Neuronal stem cell (in vitro differentiated cells): Measurements from ENCODE around the gene ACAP2.

Experiments
- DNase-seq: peaks from one replicate; pipeline ENCODE4 v3.0.0-alpha.2; 2013; ENCODE audit warnings: low spot score
- H2AFZ ChIP-seq: one replicate; pipeline ENCODE4 v1.6.1; 2013; ENCODE audit warnings: mild to moderate bottlenecking, low read length, inconsistent platforms
- H2AK5ac ChIP-seq: 2 replicates; pipeline ENCODE4 v1.6.1; 2013; ENCODE audit warnings: low read depth, mild to moderate bottlenecking, inconsistent platforms, low read length, moderate library complexity, mixed read lengths
- H2BK120ac ChIP-seq: 2 replicates; pipeline ENCODE4 v1.6.1; 2013; ENCODE audit warnings: low read depth, mild to moderate bottlenecking, inconsistent platforms, low read length, moderate library complexity, mixed read lengths
- H2BK12ac ChIP-seq: one replicate; pipeline ENCODE4 v1.6.1; 2013; ENCODE audit warnings: low read length, inconsistent platforms
- H2BK15ac ChIP-seq: 2 replicates; pipeline ENCODE4 v1.6.1; 2013; ENCODE audit warnings: mild to moderate bottlenecking, low read length, inconsistent platforms, mixed read lengths
- H2BK5ac ChIP-seq: one replicate; pipeline ENCODE4 v1.6.1; 2013; ENCODE audit warnings: inconsistent platforms, mild to moderate bottlenecking, low read length, moderate library complexity
- H3K14ac ChIP-seq: one replicate; pipeline ENCODE4 v1.6.1; 2013; ENCODE audit warnings: low read length, inconsistent platforms
- H3K18ac ChIP-seq: 2 replicates; pipeline ENCODE4 v1.6.1; 2013; ENCODE audit warnings: low read length, inconsistent platforms
- H3K23ac ChIP-seq: 2 replicates; pipeline ENCODE4 v1.6.1; 2013; ENCODE audit warnings: low read depth, mild to moderate bottlenecking, mixed read lengths, low read length, inconsistent platforms; ENCODE audit not compliant: poor library complexity
- H3K27ac ChIP-seq: replicated peaks from 3 replicates; pipeline ENCODE4 v1.5.1; 2013; ENCODE audit warnings: low read length, inconsistent platforms
- H3K27me3 ChIP-seq, 3 experiments: 2 replicates each; pipeline ENCODE4 v1.6.1; 2013; ENCODE audit warnings: low read length in 3 of 3, mild to moderate bottlenecking in 2 of 3, inconsistent platforms in 1 of 3, low read depth in 1 of 3, mixed read lengths in 1 of 3, moderate library complexity in 1 of 3; ENCODE audit not compliant: control insufficient read depth in 3 of 3, insufficient read depth in 3 of 3
- H3K36me3 ChIP-seq, 2 donors: replicated peaks in 1 of 2; 2 replicates each; pipeline ENCODE4 v1.6.1; 2013; ENCODE audit warnings: low read length in 2 of 2; ENCODE audit not compliant: control insufficient read depth in 2 of 2, insufficient read depth in 2 of 2
- H3K4ac ChIP-seq: 2 replicates; pipeline ENCODE4 v1.6.1; 2013; ENCODE audit warnings: inconsistent platforms, mild to moderate bottlenecking, low read length, moderate library complexity
- H3K4me1 ChIP-seq, 2 donors: 1 replicate in 1 of 2; 2 replicates in 1 of 2; pipeline ENCODE4 v1.6.1; 2013; ENCODE audit warnings: low read length in 2 of 2, low read depth in 1 of 2; ENCODE audit not compliant: control insufficient read depth in 2 of 2, insufficient read depth in 1 of 2
- H3K4me2 ChIP-seq: one replicate; pipeline ENCODE4 v1.6.1; 2013; ENCODE audit warnings: mild to moderate bottlenecking, low read length, inconsistent platforms; ENCODE audit not compliant: insufficient read depth, poor library complexity, severe bottlenecking
- H3K4me3 ChIP-seq, 2 donors: 2 replicates each; pipeline ENCODE4 v1.5.1; 2013; ENCODE audit warnings: low read length in 2 of 2, mild to moderate bottlenecking in 2 of 2, inconsistent platforms in 1 of 2, moderate library complexity in 1 of 2
- H3K79me1 ChIP-seq: one replicate; pipeline ENCODE4 v1.6.1; 2013; ENCODE audit warnings: low read depth, mild to moderate bottlenecking, inconsistent platforms, low read length, moderate library complexity
- H3K9ac ChIP-seq: one replicate; pipeline ENCODE4 v1.6.1; 2013; ENCODE audit warnings: mild to moderate bottlenecking, low read depth, low read length, inconsistent platforms; ENCODE audit not compliant: poor library complexity
- H3K9me3 ChIP-seq, 2 donors: replicated peaks in 1 of 2; 2 replicates each; pipeline versions ENCODE3 to v1.6.1; 2013; ENCODE audit warnings: low read length in 2 of 2, mild to moderate bottlenecking in 2 of 2, inconsistent platforms in 1 of 2, low read depth in 1 of 2, mixed read lengths in 1 of 2, moderate library complexity in 1 of 2; ENCODE audit not compliant: control insufficient read depth in 2 of 2, insufficient read depth in 1 of 2
- H4K8ac ChIP-seq: one replicate; pipeline ENCODE4 v1.6.1; 2013; ENCODE audit warnings: low read depth, mild to moderate bottlenecking, inconsistent platforms, low read length, moderate library complexity
- H4K91ac ChIP-seq: one replicate; pipeline ENCODE4 v1.6.1; 2013; ENCODE audit warnings: low read length, low read depth, mild to moderate bottlenecking, inconsistent platforms; ENCODE audit not compliant: poor library complexity
- WGBS, 2 donors: extraction: QIAGEN DNeasy Blood & Tissue Kit; methylation state at CpG; one replicate each; pipeline ENCODE4 v1.1.7; 2013; ENCODE audit warnings: missing lambda C conversion rate in 2 of 2, mixed read lengths in 1 of 2; ENCODE audit not compliant: insufficient read length in 2 of 2, insufficient replicate concordance in 1 of 2; ENCODE audit errors: extremely low coverage in 2 of 2; 5-methylcytosine and 5-hydroxymethylcytosine counted together

The ACAP2 gene

DNA sequence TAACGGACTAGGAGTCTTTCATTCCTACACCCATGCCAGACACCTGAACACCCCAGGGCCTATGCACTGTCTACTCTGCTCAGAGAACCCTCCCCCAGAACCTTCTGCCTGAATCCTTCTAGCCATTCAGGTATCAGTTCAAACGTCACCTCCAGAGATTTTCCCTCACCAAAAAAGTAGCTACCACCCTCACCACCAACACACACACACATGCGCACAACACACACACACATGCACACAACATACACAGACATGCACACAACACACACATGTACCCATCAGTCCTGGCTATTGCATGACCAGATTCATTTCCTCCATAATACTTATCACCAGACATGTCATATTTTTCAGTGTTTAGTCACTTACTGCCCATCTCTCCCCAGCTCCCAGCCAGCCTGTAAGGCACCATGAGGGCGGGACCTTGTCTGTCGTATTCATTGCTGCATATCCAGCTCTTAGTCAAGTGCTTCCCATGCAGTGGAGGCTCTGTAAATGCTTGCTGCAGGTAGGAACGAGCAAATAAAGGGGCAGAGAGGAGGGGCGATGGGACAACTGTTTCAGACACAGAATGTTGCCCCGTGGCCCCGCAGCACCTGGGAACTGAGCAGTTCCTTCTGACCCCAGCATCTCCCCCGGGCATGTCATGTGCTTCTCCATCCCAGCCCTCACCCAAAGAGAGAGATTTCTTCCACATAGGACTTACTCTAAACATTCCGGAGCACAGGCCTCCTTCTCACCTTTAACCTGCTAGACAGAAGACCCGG is 201.0 kb downstream of the ACAP2 start:
- Histone ChIP-seq H2BK5ac (no peak overlapping the region), H3K9me3 (peaks cover 0 to 4% of the 10 kb centered on the region in 2 donors), H3K14ac (no peak overlapping the region), H3K4me2 (no peak overlapping the region), H3K27me3 (no peaks in the 10 kb centered on the region), H2AFZ (no peak overlapping the region), H3K4me3 (no peak overlapping the region), H3K18ac (no peak overlapping the region), H3K23ac (no peak overlapping the region), H4K8ac (no peak overlapping the region), H4K91ac (no peak overlapping the region), H3K27ac (no peak overlapping the region), H2BK15ac (no peak overlapping the region), H2BK12ac (peak overlapping the region; percentile 18), H3K4me1 (peaks cover 0 to 2% of the 10 kb centered on the region in 2 donors), H3K4ac (no peak overlapping the region), H3K36me3 (peaks cover 0 to 18% of the 10 kb centered on the region in 2 donors), H2AK5ac (no peak overlapping the region), H2BK120ac (no peak overlapping the region), H3K9ac (peak overlapping the region; percentile 31), H3K79me1 (peaks cover 5% of the 10 kb centered on the region)
- WGBS, 2 donors: no CpG with 5 or more reads among the region's 12 CpGs
- no peak for DNase-seq

DNA sequence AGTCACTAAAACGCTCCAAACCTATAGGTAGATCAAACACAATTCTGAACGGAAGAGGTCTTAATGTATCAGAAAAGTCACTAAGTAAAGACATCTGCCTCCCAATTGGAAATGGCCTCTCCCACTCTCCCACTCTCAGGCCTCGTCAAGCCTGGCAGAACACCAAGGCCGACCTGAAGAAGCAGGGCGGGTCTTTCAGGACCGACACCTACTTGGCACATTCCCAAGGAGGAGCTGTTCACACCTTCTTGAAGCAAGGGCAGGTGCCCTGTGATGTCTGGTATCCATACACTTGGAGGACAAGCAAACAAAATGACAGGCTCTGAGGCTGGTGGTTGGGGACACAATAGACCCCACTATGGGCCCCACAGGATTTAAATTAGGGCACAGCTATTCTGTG is 201.9 kb downstream of the ACAP2 start:
- no CpG with 5 or more reads among the region's 6 CpGs for WGBS, 2 donors
- DNase-seq: no peak

DNA sequence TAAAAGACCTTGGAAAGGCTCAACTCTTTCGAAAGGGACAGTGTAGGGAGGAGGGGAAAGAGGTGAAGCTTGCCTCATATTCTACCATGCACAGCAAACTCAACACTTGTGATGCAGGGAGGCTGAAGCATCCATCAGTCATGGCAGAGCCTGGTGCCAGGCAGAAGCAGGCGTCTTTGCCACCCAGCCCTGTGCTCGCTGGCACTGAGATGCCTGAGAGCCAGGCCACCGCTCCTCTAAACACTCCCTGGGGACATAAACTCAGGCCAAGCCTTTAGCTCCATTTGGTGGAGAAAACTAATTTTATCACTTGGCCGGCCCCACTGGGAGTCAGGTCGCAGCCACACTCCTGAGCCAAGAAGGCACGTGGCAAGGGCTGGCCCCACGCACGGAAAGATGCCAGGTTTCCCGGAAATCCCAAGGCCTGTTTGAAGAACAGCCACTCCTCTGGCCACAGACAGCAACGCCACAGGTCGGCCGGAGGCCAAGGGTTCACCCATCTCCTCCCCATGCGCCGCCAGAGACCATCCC is 202.6 kb downstream of the ACAP2 start:
- H3K27me3 ChIP-seq: no peaks in the 10 kb centered on the region
- no peak overlapping the region for H3K9ac ChIP-seq
- peaks cover 0 to 17% of the 10 kb centered on the region in 2 donors for H3K36me3 ChIP-seq
- no peak overlapping the region for H2BK15ac ChIP-seq
- H2AK5ac ChIP-seq: no peak overlapping the region
- H3K4ac ChIP-seq: no peak overlapping the region
- no peak overlapping the region for H3K27ac ChIP-seq
- peak overlapping the region; percentile 91 for H3K14ac ChIP-seq
- no peak for DNase-seq
- no peak overlapping the region for H2BK12ac ChIP-seq
- no peak overlapping the region for H2AFZ ChIP-seq
- no peak overlapping the region for H3K4me3 ChIP-seq
- peaks cover 5% of the 10 kb centered on the region for H3K79me1 ChIP-seq
- no peak overlapping the region for H3K4me2 ChIP-seq
- H3K23ac ChIP-seq: no peak overlapping the region
- H4K91ac ChIP-seq: no peak overlapping the region
- H3K4me1 ChIP-seq: peaks cover 0 to 2% of the 10 kb centered on the region in 2 donors
- H4K8ac ChIP-seq: no peak overlapping the region
- H2BK120ac ChIP-seq: no peak overlapping the region
- H3K18ac ChIP-seq: peak overlapping the region; percentile 68
- WGBS, 2 donors: no CpG with 5 or more reads among the region's 15 CpGs
- H2BK5ac ChIP-seq: no peak overlapping the region
- H3K9me3 ChIP-seq: peaks cover 0 to 19% of the 10 kb centered on the region in 2 donors

More for the DNA sequence above, 201.9 kb downstream of the ACAP2 start:
- Histone ChIP-seq H2BK120ac (no peak overlapping the region), H2AK5ac (no peak overlapping the region), H3K27me3 (no peaks in the 10 kb centered on the region), H2AFZ (no peak overlapping the region), H2BK12ac (no peak overlapping the region), H3K4me2 (no peak overlapping the region), H3K14ac (peak overlapping the region; percentile 65), H3K79me1 (peaks cover 5% of the 10 kb centered on the region), H3K36me3 (peaks cover 0 to 24% of the 10 kb centered on the region in 2 donors), H3K27ac (no peak overlapping the region), H4K8ac (no peak overlapping the region), H2BK15ac (no peak overlapping the region), H3K4me3 (no peak overlapping the region), H3K9ac (no peak overlapping the region), H3K18ac (no peak overlapping the region), H3K4me1 (peaks cover 0 to 2% of the 10 kb centered on the region in 2 donors), H3K9me3 (peaks cover 0 to 12% of the 10 kb centered on the region in 2 donors), H2BK5ac (no peak overlapping the region), H3K23ac (no peak overlapping the region), H4K91ac (no peak overlapping the region), H3K4ac (no peak overlapping the region)

DNA sequence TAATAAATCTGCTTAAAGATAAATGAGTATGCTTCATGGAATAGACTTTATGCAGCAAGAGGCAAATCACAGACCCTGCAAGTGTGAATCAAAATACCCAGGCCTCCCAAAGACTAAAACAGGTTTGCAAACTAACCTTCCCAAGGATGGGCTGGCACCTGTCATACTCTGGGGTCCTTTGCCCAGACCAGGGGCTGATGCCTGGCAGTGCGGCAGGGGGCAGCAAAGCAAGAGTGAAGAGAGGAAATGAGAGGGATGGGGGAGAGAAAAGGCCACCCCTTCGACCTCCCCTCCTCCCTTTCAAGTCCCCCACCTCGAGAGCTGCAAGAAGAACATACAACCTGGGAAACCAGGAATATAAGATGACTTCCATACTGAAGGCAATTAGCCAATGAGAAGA is 203.7 kb downstream of the ACAP2 start:
- WGBS, 2 donors: no CpG with 5 or more reads among the region's 3 CpGs
- H3K79me1 ChIP-seq: peaks cover 5% of the 10 kb centered on the region
- H3K14ac ChIP-seq: no peak overlapping the region

More for the DNA sequence above, 203.7 kb downstream of the ACAP2 start:
- Histone ChIP-seq H3K9me3 (peaks cover 0 to 23% of the 10 kb centered on the region in 2 donors), H3K9ac (no peak overlapping the region), H2BK5ac (no peak overlapping the region), H4K91ac (no peak overlapping the region), H2AK5ac (no peak overlapping the region), H3K36me3 (peaks cover 0 to 17% of the 10 kb centered on the region in 2 donors), H3K27ac (no peak overlapping the region), H2BK12ac (no peak overlapping the region), H3K4me2 (no peak overlapping the region), H3K4me1 (peaks cover 0 to 2% of the 10 kb centered on the region in 2 donors), H3K27me3 (no peaks in the 10 kb centered on the region), H3K23ac (no peak overlapping the region), H2AFZ (no peak overlapping the region), H2BK120ac (no peak overlapping the region), H2BK15ac (no peak overlapping the region), H3K4me3 (no peak overlapping the region), H4K8ac (no peak overlapping the region), H3K18ac (no peak overlapping the region), H3K4ac (no peak overlapping the region)
- no peak for DNase-seq
